Parathyroid adenoma (tissue), 2 donors: ENCODE results near the gene MOB3B.

Experiments used
- H2AFZ ChIP-seq: fragments of 300-600 bp; sonication (generic); one replicate; pipeline ENCODE4 v1.7.0; 2017; ENCODE audit warnings: antibody characterized with exemption, mild to moderate bottlenecking
- H3K27ac ChIP-seq: fragments of 300-600 bp; sonication (generic); one replicate; pipeline ENCODE4 v1.7.0; 2017
- H3K27me3 ChIP-seq: fragments of 300-600 bp; sonication (generic); one replicate; pipeline ENCODE4 v1.7.0; 2017; ENCODE audit warnings: low read length; ENCODE audit not compliant: control insufficient read depth, insufficient read depth
- H3K36me3 ChIP-seq: fragments of 300-600 bp; sonication (generic); one replicate; pipeline ENCODE4 v1.7.0; 2017; ENCODE audit warnings: low read length; ENCODE audit not compliant: control insufficient read depth, insufficient read depth
- H3K4me1 ChIP-seq: fragments of 300-600 bp; sonication (generic); one replicate; pipeline ENCODE4 v1.7.0; 2017; ENCODE audit warnings: control low read depth
- H3K4me2 ChIP-seq: fragments of 300-600 bp; sonication (generic); one replicate; pipeline ENCODE4 v1.7.0; 2017; ENCODE audit warnings: low read length
- H3K4me3 ChIP-seq: fragments of 300-600 bp; sonication (generic); one replicate; pipeline ENCODE4 v1.7.0; 2017; ENCODE audit warnings: low read depth, low read length
- H3K79me2 ChIP-seq: fragments of 300-600 bp; sonication (generic); one replicate; pipeline ENCODE4 v1.7.0; 2017; ENCODE audit warnings: control low read depth
- H3K9ac ChIP-seq: fragments of 300-600 bp; sonication (generic); one replicate; pipeline ENCODE4 v1.7.0; 2017; ENCODE audit warnings: mild to moderate bottlenecking
- H3K9me3 ChIP-seq: fragments of 300-600 bp; sonication (generic); one replicate; pipeline ENCODE4 v1.7.0; 2017; ENCODE audit warnings: low read length; ENCODE audit not compliant: control insufficient read depth
- CTCF ChIP-seq: fragments of 300-600 bp; sonication (generic); IDR thresholded peaks from one replicate; pipeline ENCODE4 v1.7.0; 2017; ENCODE audit warnings: antibody characterized with exemption, mild to moderate bottlenecking
- donor health status: primary hyperparathyroidism.

Gene MOB3B

GRCh38 chr9:27383524-27383923, 146.1 kb downstream of the MOB3B start:
- Histone ChIP-seq H3K4me1 (no peaks in the 10 kb centered on the region), H3K36me3 (no peaks in the 10 kb centered on the region), H3K4me2 (no peak overlapping the region), H2AFZ (no peak overlapping the region), H3K4me3 (no peak overlapping the region), H3K79me2 (no peaks in the 10 kb centered on the region), H3K9ac (no peak overlapping the region), H3K27me3 (no peaks in the 10 kb centered on the region), H3K27ac (no peak overlapping the region), H3K9me3 (no peaks in the 10 kb centered on the region)
- TF ChIP-seq CTCF = no peak

- no peak overlapping the region for H3K4me2 ChIP-seq
- H2AFZ ChIP-seq = no peak overlapping the region
- no peak overlapping the region for H3K27ac ChIP-seq
- no peak for TF ChIP-seq CTCF
- H3K9ac ChIP-seq = no peak overlapping the region
- H3K27me3 ChIP-seq = no peaks in the 10 kb centered on the region
- H3K9me3 ChIP-seq = no peaks in the 10 kb centered on the region
- no peaks in the 10 kb centered on the region for H3K4me1 ChIP-seq
- H3K4me3 ChIP-seq = no peak overlapping the region
- H3K36me3 ChIP-seq = no peaks in the 10 kb centered on the region
- H3K79me2 ChIP-seq = no peaks in the 10 kb centered on the region
Observed at GRCh38 chr9:27382975-27383374, 146.6 kb downstream of the MOB3B start.

- no peak overlapping the region for H3K4me2 ChIP-seq
- no peak overlapping the region for H3K27ac ChIP-seq
- no peak overlapping the region for H2AFZ ChIP-seq
- TF ChIP-seq CTCF = no peak
- no peaks in the 10 kb centered on the region for H3K36me3 ChIP-seq
- no peaks in the 10 kb centered on the region for H3K79me2 ChIP-seq
- no peak overlapping the region for H3K4me3 ChIP-seq
- H3K9ac ChIP-seq = no peak overlapping the region
- no peaks in the 10 kb centered on the region for H3K27me3 ChIP-seq
- no peaks in the 10 kb centered on the region for H3K4me1 ChIP-seq
- no peaks in the 10 kb centered on the region for H3K9me3 ChIP-seq
Observed at GRCh38 chr9:27382308-27382707, 147.3 kb downstream of the MOB3B start.

GRCh38 chr9:27379311-27380251, 150.0 kb downstream of the MOB3B start:
- Histone ChIP-seq H3K27me3 (no peaks in the 10 kb centered on the region), H2AFZ (no peak overlapping the region), H3K27ac (no peak overlapping the region), H3K9me3 (no peaks in the 10 kb centered on the region), H3K9ac (no peak overlapping the region), H3K4me1 (no peaks in the 10 kb centered on the region), H3K4me3 (no peak overlapping the region), H3K36me3 (no peaks in the 10 kb centered on the region), H3K4me2 (no peak overlapping the region), H3K79me2 (no peaks in the 10 kb centered on the region)
- TF ChIP-seq CTCF = no peak
